A549 (cell line): ENCODE data around the gene HCN2.

Source experiments
- CHD2 ChIP-seq: fragments of 150-350 bp; IDR thresholded peaks from 2 replicates; pipeline ENCODE4 v1.6.1; 2014; ENCODE audit warnings: low read length; ENCODE audit not compliant: partially characterized antibody
- ESRRA ChIP-seq: fragments of 150-350 bp; IDR thresholded peaks from 2 replicates; pipeline ENCODE4 v1.6.1; 2014; ENCODE audit warnings: mild to moderate bottlenecking, low read length, borderline replicate concordance
- HMGXB4 ChIP-seq: fragments of 250-450 bp; sonication (Bioruptor Pico); IDR thresholded peaks from 2 replicates; pipeline ENCODE4 v1.5.0; 2021; ENCODE audit warnings: mild to moderate bottlenecking, moderate library complexity, borderline replicate concordance
- JUN ChIP-seq, 2 experiments: fragments of >200 bp; sonication (Bioruptor Twin); formaldehyde crosslinking; IDR thresholded peaks; 2 replicates in 1 of 2; 3 replicates in 1 of 2; pipeline ENCODE4 v1.6.1; 2016 to 2017
- JUNB ChIP-seq: fragments of >200 bp; sonication (Bioruptor Twin); formaldehyde crosslinking; IDR thresholded peaks from 2 replicates; pipeline ENCODE4 v1.6.1; 2016
- KDM1A ChIP-seq: fragments of 200-600 bp; sonication (generic); IDR thresholded peaks from 2 replicates; pipeline ENCODE4 v1.6.1; 2016; ENCODE audit warnings: low read depth, mild to moderate bottlenecking
- PHF8 ChIP-seq: fragments of 200-600 bp; sonication (generic); IDR thresholded peaks from 2 replicates; pipeline ENCODE4 v1.6.1; 2016; ENCODE audit warnings: low read depth, mild to moderate bottlenecking, antibody characterized with exemption, moderate library complexity, borderline replicate concordance
- POLR2A ChIP-seq: IDR thresholded peaks from 2 replicates; pipeline ENCODE4 v1.6.1; 2012; ENCODE audit warnings: mild to moderate bottlenecking, low read length
- RAD21 ChIP-seq, 2 experiments: fragments of >200 bp in 1 of 2; sonication (Bioruptor Twin) in 1 of 2; formaldehyde crosslinking in 1 of 2; IDR thresholded peaks in 1 of 2; conservative IDR thresholded peaks in 1 of 2; 2 replicates in 1 of 2; 3 replicates in 1 of 2; pipeline ENCODE4 v1.6.1; 2012 to 2018; ENCODE audit warnings: inconsistent platforms in 1 of 2
- TF ChIP-seq, protein P1 (sequence below): fragments of >200 bp; sonication (Bioruptor Twin); formaldehyde crosslinking; IDR thresholded peaks from 3 replicates; pipeline ENCODE4 v1.5.1; 2016

- TF ChIP-seq, protein P1, sequence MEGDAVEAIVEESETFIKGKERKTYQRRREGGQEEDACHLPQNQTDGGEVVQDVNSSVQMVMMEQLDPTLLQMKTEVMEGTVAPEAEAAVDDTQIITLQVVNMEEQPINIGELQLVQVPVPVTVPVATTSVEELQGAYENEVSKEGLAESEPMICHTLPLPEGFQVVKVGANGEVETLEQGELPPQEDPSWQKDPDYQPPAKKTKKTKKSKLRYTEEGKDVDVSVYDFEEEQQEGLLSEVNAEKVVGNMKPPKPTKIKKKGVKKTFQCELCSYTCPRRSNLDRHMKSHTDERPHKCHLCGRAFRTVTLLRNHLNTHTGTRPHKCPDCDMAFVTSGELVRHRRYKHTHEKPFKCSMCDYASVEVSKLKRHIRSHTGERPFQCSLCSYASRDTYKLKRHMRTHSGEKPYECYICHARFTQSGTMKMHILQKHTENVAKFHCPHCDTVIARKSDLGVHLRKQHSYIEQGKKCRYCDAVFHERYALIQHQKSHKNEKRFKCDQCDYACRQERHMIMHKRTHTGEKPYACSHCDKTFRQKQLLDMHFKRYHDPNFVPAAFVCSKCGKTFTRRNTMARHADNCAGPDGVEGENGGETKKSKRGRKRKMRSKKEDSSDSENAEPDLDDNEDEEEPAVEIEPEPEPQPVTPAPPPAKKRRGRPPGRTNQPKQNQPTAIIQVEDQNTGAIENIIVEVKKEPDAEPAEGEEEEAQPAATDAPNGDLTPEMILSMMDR, result no peak
- TF ChIP-seq HMGXB4 (CRISPR knock-in tag) (no peak), RAD21 (conservative IDR thresholded peaks at IDR 0.05 in 1 of 2, IDR thresholded peaks at IDR 0.05 in 1 of 2) (no peak), KDM1A (no peak), CHD2 (no peak), POLR2A (no peak), JUN (IDR thresholded peaks at IDR 0.05) (no peak), ESRRA (no peak), JUNB (no peak), PHF8 (no peak)
These were observed 7.0 kb upstream of the HCN2 start for GRCh38 chr19:582497-583197.
